Measurements from ENCODE around the gene PTPN12.
A peak's percentile ranks its signal among the peaks of the same experiment; 100 is the strongest.
"Not testable (repeated sequence)": the region's sequence is repeated elsewhere in the genome, so short reads cannot be mapped to it uniquely, and the experiment has no call there.

Gene PTPN12

DNA sequence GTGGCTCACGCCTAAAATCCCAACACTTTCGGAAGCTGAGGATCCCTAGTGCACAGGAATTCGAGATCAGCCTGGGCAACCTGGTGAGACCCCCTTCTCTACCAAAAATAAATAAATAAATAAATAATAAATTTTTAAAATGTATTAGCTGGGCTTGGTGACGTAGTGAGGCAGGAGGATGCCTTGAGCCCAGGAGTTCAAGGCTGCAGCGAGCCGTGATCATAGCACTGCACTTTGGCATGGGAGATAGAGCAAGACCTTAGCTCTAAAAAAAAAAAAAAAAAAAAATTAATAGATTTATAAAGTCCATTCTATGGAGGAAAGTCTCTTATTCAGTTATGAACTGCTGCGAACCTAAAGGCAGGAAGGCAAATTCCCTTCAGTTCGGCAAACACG, 1.1 kb upstream of the PTPN12 start:
- no peak for DNase-seq (ENCODE audit: extremely low read depth, insufficient read length)
- TF ChIP-seq, protein P1, sequence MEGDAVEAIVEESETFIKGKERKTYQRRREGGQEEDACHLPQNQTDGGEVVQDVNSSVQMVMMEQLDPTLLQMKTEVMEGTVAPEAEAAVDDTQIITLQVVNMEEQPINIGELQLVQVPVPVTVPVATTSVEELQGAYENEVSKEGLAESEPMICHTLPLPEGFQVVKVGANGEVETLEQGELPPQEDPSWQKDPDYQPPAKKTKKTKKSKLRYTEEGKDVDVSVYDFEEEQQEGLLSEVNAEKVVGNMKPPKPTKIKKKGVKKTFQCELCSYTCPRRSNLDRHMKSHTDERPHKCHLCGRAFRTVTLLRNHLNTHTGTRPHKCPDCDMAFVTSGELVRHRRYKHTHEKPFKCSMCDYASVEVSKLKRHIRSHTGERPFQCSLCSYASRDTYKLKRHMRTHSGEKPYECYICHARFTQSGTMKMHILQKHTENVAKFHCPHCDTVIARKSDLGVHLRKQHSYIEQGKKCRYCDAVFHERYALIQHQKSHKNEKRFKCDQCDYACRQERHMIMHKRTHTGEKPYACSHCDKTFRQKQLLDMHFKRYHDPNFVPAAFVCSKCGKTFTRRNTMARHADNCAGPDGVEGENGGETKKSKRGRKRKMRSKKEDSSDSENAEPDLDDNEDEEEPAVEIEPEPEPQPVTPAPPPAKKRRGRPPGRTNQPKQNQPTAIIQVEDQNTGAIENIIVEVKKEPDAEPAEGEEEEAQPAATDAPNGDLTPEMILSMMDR (IDR thresholded peaks at IDR 0.05; ENCODE audit: insufficient read depth, low read length, poor library complexity, severe bottlenecking), result no peak
- H3K27me3 ChIP-seq (replicated peaks; ENCODE audit: control insufficient read depth, insufficient read depth, low read length), result no peaks in the 10 kb centered on the region
- peak overlapping the region; percentile 84 for H3K4me3 ChIP-seq (replicated peaks; ENCODE audit: low read depth, low read length)
- H3K36me3 ChIP-seq (ENCODE audit: control insufficient read depth, insufficient read depth, low read length), result no peaks in the 10 kb centered on the region

DNA sequence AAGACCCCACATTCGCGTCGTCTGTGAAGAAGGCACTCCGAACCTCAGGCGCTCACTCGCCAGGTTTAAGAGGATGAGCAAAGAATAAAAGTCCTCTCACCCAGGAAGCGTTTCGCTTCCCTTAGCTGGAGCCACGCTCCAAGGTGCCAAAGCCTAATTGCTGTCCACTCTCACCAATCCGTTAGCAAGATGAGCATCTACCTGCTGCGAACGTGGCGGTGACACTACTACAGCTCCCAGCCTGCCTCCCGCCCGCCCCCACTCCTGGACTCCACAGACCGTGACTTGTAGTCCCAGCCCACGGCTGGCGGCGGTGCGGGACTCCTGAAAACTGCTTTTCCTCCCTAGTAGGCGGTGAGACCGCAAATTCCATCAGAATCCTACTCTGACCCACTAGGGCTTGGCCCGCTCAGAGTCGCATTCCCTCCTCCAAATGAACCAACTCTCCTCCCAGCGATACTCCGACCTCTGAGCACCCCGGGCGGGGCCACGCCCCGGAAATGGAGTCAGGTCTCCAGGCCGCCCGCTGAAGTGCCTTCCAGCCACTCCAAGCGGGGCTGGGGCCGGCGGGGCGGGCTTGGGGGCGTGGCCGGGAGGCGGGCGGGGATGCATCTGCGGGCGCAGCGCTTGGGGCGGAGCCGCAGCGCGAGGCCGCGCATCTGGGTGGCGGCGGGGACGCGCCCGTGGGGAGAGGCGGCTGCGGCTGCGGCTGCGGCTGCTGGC, 521 bp upstream of the PTPN12 start:
- H3K36me3 ChIP-seq (ENCODE audit: control insufficient read depth, insufficient read depth, low read length), result no peaks in the 10 kb centered on the region
- H3K27me3 ChIP-seq (replicated peaks; ENCODE audit: control insufficient read depth, insufficient read depth, low read length), result no peaks in the 10 kb centered on the region
- H3K4me3 ChIP-seq (replicated peaks; ENCODE audit: low read depth, low read length), result peak overlapping the region; percentile 87
- TF ChIP-seq, protein P1 (IDR thresholded peaks at IDR 0.05; ENCODE audit: insufficient read depth, low read length, poor library complexity, severe bottlenecking), result no peak
- DNase-seq (ENCODE audit: extremely low read depth, insufficient read length), result peak; percentile 97

DNA sequence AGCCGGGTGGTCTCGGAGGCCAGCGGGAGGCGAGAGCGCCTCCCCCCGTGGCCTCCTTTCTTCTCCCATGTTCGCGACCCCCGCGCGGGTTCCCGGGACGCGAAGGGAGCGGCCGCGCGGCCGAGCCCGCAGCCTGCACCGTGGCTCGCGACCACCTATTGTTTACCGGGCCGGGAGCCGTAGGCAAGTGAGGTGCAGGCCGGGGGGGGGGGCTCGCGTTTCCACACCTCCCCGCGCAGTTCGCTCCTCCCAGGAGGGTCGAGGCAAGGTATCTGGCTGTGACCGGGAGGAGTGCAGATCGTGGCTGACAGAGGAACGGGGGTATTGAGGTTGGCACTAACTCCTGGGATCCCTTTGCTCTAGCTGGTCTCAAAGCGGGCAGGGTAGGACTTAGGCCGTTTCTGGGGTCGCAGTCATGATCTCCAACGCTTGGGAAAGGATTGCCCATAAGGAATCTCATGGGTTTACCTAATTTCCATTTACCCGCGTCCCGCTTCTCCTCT, 734 bp downstream of the PTPN12 start:
- TF ChIP-seq, protein P1 (IDR thresholded peaks at IDR 0.05; ENCODE audit: insufficient read depth, low read length, poor library complexity, severe bottlenecking), result no peak
- no peaks in the 10 kb centered on the region for H3K36me3 ChIP-seq (ENCODE audit: control insufficient read depth, insufficient read depth, low read length)
- H3K4me3 ChIP-seq (replicated peaks; ENCODE audit: low read depth, low read length), result peak overlapping the region; percentile 87
- H3K27me3 ChIP-seq (replicated peaks; ENCODE audit: control insufficient read depth, insufficient read depth, low read length), result no peaks in the 10 kb centered on the region
- DNase-seq (ENCODE audit: extremely low read depth, insufficient read length), result peak; percentile 64

DNA sequence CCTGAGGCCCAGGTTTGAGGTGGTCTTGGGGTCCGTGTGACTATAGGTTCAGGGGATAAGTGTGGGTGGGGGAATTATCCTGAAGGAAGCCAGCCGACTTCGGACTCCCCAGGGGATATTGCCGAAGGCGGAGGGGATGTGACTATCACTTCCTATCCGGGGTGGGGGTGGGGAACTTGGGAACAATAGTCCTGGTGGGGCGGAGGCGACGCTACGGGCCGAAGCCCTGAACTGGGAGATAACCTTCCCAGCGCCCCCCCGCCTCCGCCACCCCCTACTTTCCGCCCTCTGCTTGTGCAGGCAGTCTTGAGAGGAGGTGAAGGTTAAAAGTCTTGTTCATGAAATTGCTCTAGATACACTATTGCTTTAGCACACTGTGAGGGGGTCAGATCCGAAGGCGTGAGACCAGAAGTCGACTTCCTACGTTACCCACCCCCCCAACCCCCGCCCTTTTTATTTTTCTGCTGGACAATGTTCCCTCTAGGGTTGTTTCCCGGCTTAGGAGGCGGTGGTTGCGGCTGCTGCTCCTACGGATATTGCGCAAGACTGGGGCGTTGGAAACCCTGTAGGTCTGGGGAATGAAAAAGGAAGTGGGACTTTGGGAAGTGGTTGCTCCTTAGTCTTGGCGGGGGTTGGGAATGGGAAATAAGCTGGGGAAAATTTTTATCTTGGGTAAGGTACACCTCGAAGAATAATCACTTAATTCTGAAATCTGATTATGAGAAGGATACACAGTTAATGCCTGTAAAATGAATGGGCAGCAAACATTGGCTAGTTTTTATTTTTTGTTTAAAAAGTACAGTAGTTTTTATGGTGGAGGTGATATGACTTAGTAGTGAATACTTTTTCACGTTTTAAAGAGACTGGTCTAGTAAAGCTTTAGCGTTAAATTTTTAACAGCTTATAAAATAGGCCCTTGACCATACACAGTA, 1.5 kb downstream of the PTPN12 start:
- Histone ChIP-seq H3K4me3 (replicated peaks; ENCODE audit: low read depth, low read length) (peak overlapping the region; percentile 87), H3K27me3 (replicated peaks; ENCODE audit: control insufficient read depth, insufficient read depth, low read length) (no peaks in the 10 kb centered on the region), H3K36me3 (ENCODE audit: control insufficient read depth, insufficient read depth, low read length) (no peaks in the 10 kb centered on the region)
- TF ChIP-seq, protein P1 (IDR thresholded peaks at IDR 0.05; ENCODE audit: insufficient read depth, low read length, poor library complexity, severe bottlenecking), result no peak
- DNase-seq (ENCODE audit: extremely low read depth, insufficient read length), result peak; percentile 38

DNA sequence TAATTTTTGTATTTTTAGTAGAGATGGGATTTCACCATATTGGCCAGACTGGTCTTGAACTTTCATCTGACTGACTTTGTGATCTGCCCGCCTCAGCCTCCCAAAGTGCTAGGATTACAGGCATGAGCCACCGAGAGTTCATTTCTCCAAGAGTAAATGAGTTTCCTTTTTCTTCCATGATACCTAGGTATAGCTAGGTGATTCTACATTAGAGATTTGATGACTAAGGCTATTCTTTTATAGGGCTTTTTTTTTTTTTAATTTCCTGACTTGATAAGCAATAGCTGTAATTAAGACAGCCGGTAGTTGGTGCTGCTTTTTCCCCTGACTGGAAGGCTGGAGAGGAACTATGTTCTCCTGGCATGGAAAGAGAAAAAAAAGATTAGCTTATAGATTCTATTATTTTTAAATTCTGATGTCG, 3.3 kb downstream of the PTPN12 start:
- Histone ChIP-seq H3K36me3 (ENCODE audit: control insufficient read depth, insufficient read depth, low read length) (no peaks in the 10 kb centered on the region), H3K4me3 (replicated peaks; ENCODE audit: low read depth, low read length) (no peak overlapping the region), H3K27me3 (replicated peaks; ENCODE audit: control insufficient read depth, insufficient read depth, low read length) (no peaks in the 10 kb centered on the region)
- TF ChIP-seq, protein P1 (IDR thresholded peaks at IDR 0.05; ENCODE audit: insufficient read depth, low read length, poor library complexity, severe bottlenecking), result no peak
- DNase-seq (ENCODE audit: extremely low read depth, insufficient read length), result no peak

DNA sequence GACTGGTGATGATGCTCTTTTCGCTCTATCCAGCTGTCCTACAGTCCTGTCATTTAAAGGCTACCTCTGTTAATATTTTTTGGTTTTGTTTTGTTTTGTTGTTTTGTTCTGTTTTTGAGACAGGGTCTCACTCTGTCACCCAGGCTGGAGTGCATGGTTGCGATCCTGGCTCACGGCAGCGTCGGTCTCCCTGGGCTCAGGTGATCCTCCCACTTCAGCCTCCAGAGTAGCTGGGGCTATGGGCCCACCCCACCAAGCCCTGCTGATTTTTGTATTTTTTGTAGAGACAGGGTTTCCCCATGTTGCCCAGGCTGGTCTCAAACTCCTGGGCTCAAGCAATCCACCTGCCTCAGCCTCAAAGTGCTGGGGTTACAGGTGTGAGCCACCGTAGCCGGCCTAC, 3.9 kb downstream of the PTPN12 start:
- H3K4me3 ChIP-seq (replicated peaks; ENCODE audit: low read depth, low read length); H3K36me3 ChIP-seq (ENCODE audit: control insufficient read depth, insufficient read depth, low read length); H3K27me3 ChIP-seq (replicated peaks; ENCODE audit: control insufficient read depth, insufficient read depth, low read length); DNase-seq (ENCODE audit: extremely low read depth, insufficient read length): not testable (repeated sequence)
